BE2C (cell line): Measurements from ENCODE around the gene WWOX.

Experiments used
- DNase-seq: peaks from one replicate; pipeline ENCODE4 v3.0.0-alpha.2; 2020
- H3K27me3 ChIP-seq: fragments of 250-450 bp; sonication (Bioruptor Pico); 2 replicates; pipeline ENCODE4 v1.5.1; 2020; ENCODE audit warnings: mild to moderate bottlenecking
- H3K36me3 ChIP-seq: fragments of 250-450 bp; sonication (Bioruptor Pico); 2 replicates; pipeline ENCODE4 v1.5.1; 2020; ENCODE audit warnings: mild to moderate bottlenecking
- H3K4me1 ChIP-seq: fragments of 250-450 bp; sonication (Bioruptor Pico); 2 replicates; pipeline ENCODE4 v1.5.1; 2020
- H3K4me3 ChIP-seq: 2 replicates; pipeline ENCODE4 v1.5.1; 2011; ENCODE audit warnings: low read depth, low read length
- H3K9me3 ChIP-seq: fragments of 250-450 bp; sonication (Bioruptor Pico); 2 replicates; pipeline ENCODE4 v1.5.1; 2020
- CTCF ChIP-seq: IDR thresholded peaks from 2 replicates; pipeline ENCODE4 v1.5.1; 2012; ENCODE audit warnings: mild to moderate bottlenecking, low read depth, low read length

Gene WWOX

GRCh38 chr16:78254841-78255240 is 155.4 kb downstream of the WWOX start:
- Histone ChIP-seq H3K4me3 (no peak overlapping the region), H3K9me3 (no peaks in the 10 kb centered on the region), H3K27me3 (no peaks in the 10 kb centered on the region), H3K4me1 (no peaks in the 10 kb centered on the region), H3K36me3 (no peaks in the 10 kb centered on the region)
- TF ChIP-seq CTCF: no peak
- no peak for DNase-seq

GRCh38 chr16:78256686-78257375 is 157.4 kb downstream of the WWOX start:
- no peaks in the 10 kb centered on the region for H3K27me3 ChIP-seq
- no peak overlapping the region for H3K4me3 ChIP-seq
- H3K4me1 ChIP-seq: no peaks in the 10 kb centered on the region
- no peak for DNase-seq
- no peaks in the 10 kb centered on the region for H3K36me3 ChIP-seq
- TF ChIP-seq CTCF: no peak
- H3K9me3 ChIP-seq: no peaks in the 10 kb centered on the region

GRCh38 chr16:78257376-78257728 is 157.9 kb downstream of the WWOX start:
- no peak for DNase-seq
- H3K4me1 ChIP-seq: no peaks in the 10 kb centered on the region

GRCh38 chr16:78258375-78259065 is 159.1 kb downstream of the WWOX start:
- Histone ChIP-seq H3K9me3 (no peaks in the 10 kb centered on the region), H3K4me3 (no peak overlapping the region), H3K36me3 (no peaks in the 10 kb centered on the region), H3K27me3 (no peaks in the 10 kb centered on the region), H3K4me1 (no peaks in the 10 kb centered on the region)
- no peak for DNase-seq
- no peak for TF ChIP-seq CTCF

More at GRCh38 chr16:78257376-78257728, 157.9 kb downstream of the WWOX start:
- Histone ChIP-seq H3K9me3 (no peaks in the 10 kb centered on the region), H3K27me3 (no peaks in the 10 kb centered on the region), H3K4me3 (no peak overlapping the region), H3K36me3 (no peaks in the 10 kb centered on the region)
- TF ChIP-seq CTCF: no peak

- TF ChIP-seq CTCF: no peak
- no peak overlapping the region for H3K4me3 ChIP-seq
- no peaks in the 10 kb centered on the region for H3K36me3 ChIP-seq
- H3K27me3 ChIP-seq: no peaks in the 10 kb centered on the region
- H3K9me3 ChIP-seq: no peaks in the 10 kb centered on the region
- H3K4me1 ChIP-seq: no peaks in the 10 kb centered on the region
- DNase-seq: no peak
These were observed 160.4 kb downstream of the WWOX start for GRCh38 chr16:78259873-78260272.

GRCh38 chr16:78264642-78265041 is 165.2 kb downstream of the WWOX start:
- Histone ChIP-seq H3K27me3 (no peaks in the 10 kb centered on the region), H3K4me1 (no peaks in the 10 kb centered on the region), H3K4me3 (no peak overlapping the region), H3K36me3 (no peaks in the 10 kb centered on the region), H3K9me3 (no peaks in the 10 kb centered on the region)
- no peak for TF ChIP-seq CTCF
- DNase-seq: no peak
